WTC11 (cell line): ENCODE data around the gene NCKIPSD. TPM values are rescaled to one million over a fixed set of nuclear protein-coding genes. Genes with fewer than 3 reads are reported as not detected.

Experiments used
- ATAC-seq: fragments of 200-7000 bp; cut with Tn5 transposase; 2 replicates; pipeline ENCODE4 v1.10.0; 2021; ENCODE audit warnings: mild to moderate bottlenecking, moderate library complexity
- CTCF ChIA-PET: fragments of 300-600 bp; sonication (Branson Sonifier 250); formaldehyde crosslinking; loops from one replicate; lab custom pipeline; 2021; ENCODE audit warnings: antibody characterized with exemption; lab: Charles Lee
- POLR2A ChIA-PET: fragments of 350-600 bp; sonication (Branson Sonifier 250); formaldehyde crosslinking; loops from one replicate; lab custom pipeline; 2021; ENCODE audit warnings: antibody characterized with exemption; lab: Charles Lee
- DNase-seq: peaks from one replicate; pipeline ENCODE4 v3.0.0; 2021; ENCODE audit warnings: low spot score
- H3K27ac Mint-ChIP-seq: 2 replicates; pipeline ENCODE4 v1.8.0; 2021; ENCODE audit warnings: mixed read lengths
- H3K27me3 Mint-ChIP-seq: 2 replicates; pipeline ENCODE4 v1.8.0; 2021; ENCODE audit warnings: low read depth, mild to moderate bottlenecking, moderate library complexity, mixed read lengths
- H3K36me3 Mint-ChIP-seq: 2 replicates; pipeline ENCODE4 v1.8.0; 2021; ENCODE audit warnings: mixed read lengths
- H3K4me1 Mint-ChIP-seq: 2 replicates; pipeline ENCODE4 v1.8.0; 2022; ENCODE audit warnings: mixed read lengths
- H3K4me3 Mint-ChIP-seq: 2 replicates; pipeline ENCODE4 v1.8.0; 2021; ENCODE audit warnings: mild to moderate bottlenecking, moderate library complexity, mixed read lengths
- H3K9me3 Mint-ChIP-seq: 2 replicates; pipeline ENCODE4 v1.8.0; 2021; ENCODE audit warnings: mixed read lengths
- ATF1 ChIP-seq: sonication (generic); formaldehyde crosslinking; IDR thresholded peaks from 2 replicates; pipeline ENCODE4 v1.8.1; 2023; ENCODE audit warnings: mild to moderate bottlenecking, moderate library complexity, missing genetic modification reagents
- ATF6 ChIP-seq: sonication (generic); formaldehyde crosslinking; IDR thresholded peaks from 2 replicates; pipeline ENCODE4 v1.8.1; 2023; ENCODE audit warnings: mild to moderate bottlenecking, missing genetic modification reagents
- CREB1 ChIP-seq: sonication (generic); formaldehyde crosslinking; IDR thresholded peaks from 2 replicates; pipeline ENCODE4 v1.8.0; 2023; ENCODE audit warnings: mild to moderate bottlenecking, missing genetic modification reagents
- CTCF ChIP-seq: fragments of 200-600 bp; IDR thresholded peaks from 2 replicates; pipeline ENCODE4 v1.8.0; 2022; ENCODE audit warnings: antibody characterized with exemption
- E2F1 ChIP-seq: sonication (generic); formaldehyde crosslinking; IDR thresholded peaks from 2 replicates; pipeline ENCODE4 v1.8.0; 2022; ENCODE audit warnings: mild to moderate bottlenecking, missing genetic modification reagents
- GRHL2 ChIP-seq: fragments of 250-450 bp; sonication (Bioruptor Pico); IDR thresholded peaks from 2 replicates; pipeline ENCODE4 v1.8.0; 2022; ENCODE audit warnings: mild to moderate bottlenecking, moderate library complexity; ENCODE audit not compliant: insufficient replicate concordance, severe bottlenecking
- JAZF1 ChIP-seq: fragments of 250-450 bp; sonication (Bioruptor Pico); IDR thresholded peaks from 2 replicates; pipeline ENCODE4 v1.9.0; 2021; ENCODE audit warnings: moderate library complexity, mild to moderate bottlenecking, inconsistent platforms
- JUN ChIP-seq: sonication (generic); formaldehyde crosslinking; IDR thresholded peaks from 2 replicates; pipeline ENCODE4 v1.8.0; 2023; ENCODE audit warnings: mild to moderate bottlenecking, missing genetic modification reagents
- MYBL2 ChIP-seq: sonication (generic); formaldehyde crosslinking; IDR thresholded peaks from 2 replicates; pipeline ENCODE4 v1.8.1; 2023; ENCODE audit warnings: mild to moderate bottlenecking, moderate library complexity, missing genetic modification reagents
- NFE2L1 ChIP-seq: sonication (generic); formaldehyde crosslinking; IDR thresholded peaks from 2 replicates; pipeline ENCODE4 v1.8.1; 2023; ENCODE audit warnings: missing genetic modification reagents
- NR1H2 ChIP-seq: sonication (generic); formaldehyde crosslinking; IDR thresholded peaks from 2 replicates; pipeline ENCODE4 v1.9.0; 2021; ENCODE audit warnings: mild to moderate bottlenecking, moderate library complexity, missing genetic modification reagents
- PRDM15 ChIP-seq: sonication (generic); formaldehyde crosslinking; IDR thresholded peaks from 2 replicates; pipeline ENCODE4 v1.8.0; 2022; ENCODE audit warnings: missing genetic modification reagents
- TEAD4 ChIP-seq: sonication (generic); formaldehyde crosslinking; IDR thresholded peaks from 2 replicates; pipeline ENCODE4 v1.8.0; 2022; ENCODE audit warnings: mild to moderate bottlenecking, missing genetic modification reagents
- TP53 ChIP-seq: sonication (generic); formaldehyde crosslinking; IDR thresholded peaks from 2 replicates; pipeline ENCODE4 v1.8.1; 2023; ENCODE audit warnings: mild to moderate bottlenecking, missing genetic modification reagents
- ZNF138 ChIP-seq: sonication (generic); formaldehyde crosslinking; conservative IDR thresholded peaks from 2 replicates; pipeline ENCODE4 v1.8.1; 2022; ENCODE audit warnings: mild to moderate bottlenecking, moderate library complexity, missing genetic modification reagents
- ZSCAN18 ChIP-seq: fragments of 250-450 bp; sonication (Bioruptor Pico); IDR thresholded peaks from 2 replicates; pipeline ENCODE4 v2.1.2; 2022; ENCODE audit warnings: mild to moderate bottlenecking, moderate library complexity
- total RNA-seq: library from RNA; stranded (reverse); gene quantifications from 3 replicates; pipeline ENCODE4 v1.2.3, GENCODE V29; 2021

Gene NCKIPSD
- total RNA-seq, 1 experiment from 2014 or later: 40.1 TPM

- H3K36me3 Mint-ChIP-seq: peaks cover 76% of the 10 kb centered on the region
- TF ChIP-seq TEAD4 (CRISPR knock-in tag) (no peak), JAZF1 (no peak), TP53 (CRISPR knock-in tag) (no peak), ZSCAN18 (CRISPR knock-in tag) (no peak), ZNF138 (CRISPR knock-in tag) (no peak), PRDM15 (no peak), ATF1 (CRISPR knock-in tag) (no peak), E2F1 (CRISPR knock-in tag) (no peak), MYBL2 (CRISPR knock-in tag) (no peak), NFE2L1 (CRISPR knock-in tag) (no peak), JUN (CRISPR knock-in tag) (no peak), CREB1 (CRISPR knock-in tag) (no peak)
- no peaks in the 10 kb centered on the region for H3K9me3 Mint-ChIP-seq
- ChIA-PET POLR2A (no interaction called here), CTCF (interaction anchor here (2.1 kb wide), 1 partner anchor 25 kb away, joined by 5 read pairs; no protein-coding TSS in a partner anchor)
- ATAC-seq (no peak), DNase-seq (no peak)
- H3K27ac Mint-ChIP-seq: peak overlapping the region; percentile 89
- H3K27me3 Mint-ChIP-seq: no peaks in the 10 kb centered on the region
- H3K4me1 Mint-ChIP-seq: peaks cover 56% of the 10 kb centered on the region
- no peak overlapping the region for H3K4me3 Mint-ChIP-seq
Observed at GRCh38 chr3:48711727-48712126, 26.0 kb upstream of the NCKIPSD start.

- Mint-ChIP-seq H3K27me3 (no peaks in the 10 kb centered on the region), H3K27ac (peak overlapping the region; percentile 97), H3K9me3 (no peaks in the 10 kb centered on the region), H3K36me3 (peaks cover 65% of the 10 kb centered on the region), H3K4me1 (peaks cover 42% of the 10 kb centered on the region), H3K4me3 (peak overlapping the region; percentile 4; the same call in 1 of the 2 replicates)
- no peak for TF ChIP-seq NR1H2 (CRISPR knock-in tag)
- no peak for TF ChIP-seq TEAD4 (CRISPR knock-in tag)
- TF ChIP-seq GRHL2 (CRISPR knock-in tag): no peak
- TF ChIP-seq NFE2L1 (CRISPR knock-in tag): no peak
- TF ChIP-seq ATF6 (CRISPR knock-in tag): no peak
- POLR2A ChIA-PET: interaction anchor here (0.6 kb wide), 1 partner anchor 262 kb away, joined by 3 read pairs; no protein-coding TSS in a partner anchor
- no peak for DNase-seq
- no peak for ATAC-seq
- CTCF ChIA-PET: no interaction called here
Observed at GRCh38 chr3:48709051-48709461, 23.3 kb upstream of the NCKIPSD start.

- no peak for TF ChIP-seq CTCF
Observed at GRCh38 chr3:48708481-48708889, 22.8 kb upstream of the NCKIPSD start.

More at GRCh38 chr3:48708481-48708889, 22.8 kb upstream of the NCKIPSD start:
- DNase-seq: no peak
- Mint-ChIP-seq H3K4me3 (no peak overlapping the region), H3K36me3 (peaks cover 65% of the 10 kb centered on the region), H3K4me1 (peaks cover 45% of the 10 kb centered on the region), H3K9me3 (no peaks in the 10 kb centered on the region), H3K27me3 (no peaks in the 10 kb centered on the region), H3K27ac (peak overlapping the region; percentile 97)
- ChIA-PET POLR2A (no interaction called here), CTCF (interaction anchor here (1.8 kb wide), 1 partner anchor 279 kb away, joined by 4 read pairs; no protein-coding TSS in a partner anchor)
- no peak for ATAC-seq
